Sciatic nerve (tissue), 2 donors: ENCODE data around the gene CYP26C1. TPM values are rescaled to one million over a fixed set of nuclear protein-coding genes. Genes with fewer than 3 reads are reported as not detected.

ENCODE experiments used
- ATAC-seq: fragments of 200-7000 bp; cut with Tn5 transposase; one replicate; pipeline ENCODE4 v1.9.1; 2020; ENCODE audit warnings: mild to moderate bottlenecking, moderate library complexity
- DNase-seq: peaks from one replicate; pipeline ENCODE4 v3.0.0-alpha.2; 2020; ENCODE audit warnings: low spot score
- intact Hi-C: fragments of 100-400 bp; cut with DNase I; formaldehyde crosslinking; loops from one replicate; pipeline ENCODE4 v1.14.2; 2022
- total RNA-seq: library from RNA; stranded (reverse); fragmentation: NEBNext Ultra II Directional; extraction: Animal tissue kit (Norgen Biotek cat#: 25700); gene quantifications from one replicate; pipeline ENCODE4 v1.2.1, GENCODE V29; 2021
- donor health status: DM: no; HTN: no; CAD: no.
- donor health status: DM: no; HTN: no; CAD: no.

The CYP26C1 gene
- total RNA-seq, 1 donor from 2014 or later = 0.85 TPM

GRCh38 chr10:93063144-93063976, 2.8 kb downstream of the CYP26C1 start:
- DNase-seq (no peak), ATAC-seq (no peak)
- intact Hi-C loops = no loop called here

- intact Hi-C loops = no loop called here
- DNase-seq (no peak), ATAC-seq (no peak)
These were observed 3.5 kb downstream of the CYP26C1 start for GRCh38 chr10:93063977-93064660.

- intact Hi-C loops = no loop called here
- ATAC-seq (no peak), DNase-seq (no peak)
These were observed 4.5 kb downstream of the CYP26C1 start for GRCh38 chr10:93064874-93065660.

- intact Hi-C loops = no loop called here
- DNase-seq = no peak
- ATAC-seq = no peak
These were observed 5.3 kb downstream of the CYP26C1 start for GRCh38 chr10:93065675-93066543.

- ATAC-seq (no peak), DNase-seq (no peak)
- intact Hi-C loops = no loop called here
These were observed 5.9 kb downstream of the CYP26C1 start for GRCh38 chr10:93066544-93066913.

- ATAC-seq = no peak
- intact Hi-C loops = no loop called here
- DNase-seq = no peak
These were observed 7.1 kb downstream of the CYP26C1 start for GRCh38 chr10:93067443-93068365.

GRCh38 chr10:93068411-93069244, 8.0 kb downstream of the CYP26C1 start:
- DNase-seq (no peak), ATAC-seq (no peak)
- intact Hi-C loops = no loop called here

DNA sequence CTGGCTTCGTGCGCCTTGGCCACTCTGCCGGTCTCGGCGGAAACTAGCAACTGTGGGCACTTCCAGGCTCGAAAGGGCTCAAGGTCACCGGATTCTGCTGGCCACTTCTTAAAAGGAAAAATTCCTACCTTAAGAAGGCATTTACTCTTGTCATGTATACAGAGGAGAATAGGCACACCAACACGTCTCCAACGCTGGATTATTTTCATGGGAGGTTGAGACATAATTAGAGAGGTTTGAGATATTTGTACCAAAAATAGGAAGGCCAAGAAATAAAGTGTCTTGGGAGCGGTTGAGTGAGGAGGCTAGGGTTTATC, 8.6 kb downstream of the CYP26C1 start:
- intact Hi-C loops = no loop called here
- DNase-seq = no peak
- ATAC-seq = no peak

- intact Hi-C loops = no loop called here
These were observed 10.0 kb downstream of the CYP26C1 start for GRCh38 chr10:93070378-93071176.

DNA sequence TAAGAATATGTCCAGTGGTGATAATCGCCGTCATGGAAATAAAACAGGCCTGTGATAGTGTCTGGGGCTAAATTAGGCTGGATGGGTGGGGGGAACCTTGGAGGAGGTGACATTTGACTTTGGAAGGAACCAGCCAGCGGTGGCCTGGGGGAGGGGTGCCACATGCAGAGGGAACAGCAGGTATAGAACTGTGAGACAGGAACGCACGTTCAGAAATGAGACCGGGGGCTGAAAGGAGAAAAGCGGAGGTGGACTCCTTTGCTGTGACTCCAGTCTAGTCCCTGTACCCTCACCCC, 10.5 kb downstream of the CYP26C1 start:
- intact Hi-C loops = no loop called here
- no peak for ATAC-seq
- DNase-seq = no peak

More at GRCh38 chr10:93070378-93071176, 10.0 kb downstream of the CYP26C1 start:
- no peak for ATAC-seq
- no peak for DNase-seq

GRCh38 chr10:93071674-93072224, 11.2 kb downstream of the CYP26C1 start:
- peak; percentile 13 for ATAC-seq
- intact Hi-C loops = no loop called here
- no peak for DNase-seq

- ATAC-seq (peak; percentile 23), DNase-seq (no peak)
- intact Hi-C loops = no loop called here
These were observed 11.7 kb downstream of the CYP26C1 start for GRCh38 chr10:93072225-93072712.

DNA sequence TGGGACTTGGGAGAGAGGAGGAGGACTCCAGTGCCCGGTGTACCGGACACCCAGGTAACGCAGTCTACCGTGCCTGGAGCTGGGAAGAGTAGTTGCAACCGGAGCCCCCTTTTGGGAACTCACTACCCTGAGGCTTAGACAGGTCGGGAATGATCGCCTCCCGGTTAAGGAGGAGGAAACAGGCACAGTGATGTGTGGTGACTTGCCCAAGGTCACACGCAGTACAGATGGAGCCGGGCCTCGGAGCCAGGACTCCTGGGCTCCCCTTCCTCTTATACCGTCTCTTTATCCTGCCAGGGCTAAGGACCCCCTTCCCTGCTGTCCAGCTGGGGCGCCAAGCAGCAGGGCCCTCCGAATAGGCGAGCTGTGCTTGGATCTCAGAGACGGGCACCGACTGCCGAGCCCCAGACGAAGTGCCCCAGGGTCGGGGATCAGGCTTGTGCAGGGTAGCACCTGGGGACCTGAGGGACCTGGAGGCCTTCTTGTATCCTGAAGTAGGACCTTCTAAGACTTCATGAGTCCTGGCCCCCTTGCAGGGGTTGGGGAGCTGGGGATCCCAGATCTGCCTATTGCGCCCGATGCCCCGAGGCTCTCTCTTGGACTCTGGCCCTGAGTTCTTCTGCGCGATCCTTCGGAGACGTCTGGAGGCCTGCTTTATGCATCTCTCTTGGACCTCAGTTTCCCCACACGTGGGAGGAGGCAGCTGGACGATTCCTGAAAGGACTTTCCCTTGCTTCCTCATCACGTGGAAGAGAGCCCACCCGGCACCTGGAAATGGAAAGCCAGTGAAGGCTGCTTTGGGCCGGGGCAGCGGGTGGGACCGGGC, 12.3 kb downstream of the CYP26C1 start:
- intact Hi-C loops = no loop called here
- ATAC-seq = peak; percentile 10
- no peak for DNase-seq

GRCh38 chr10:93073539-93074146, 13.0 kb downstream of the CYP26C1 start, which contains the start of gene CYP26A1:
Gene CYP26A1, plus strand, starts transcription at chr10:93073893. Its CDS starts 42 bp downstream, at chr10:93073935.
- ATAC-seq (no peak), DNase-seq (no peak)
- intact Hi-C loops = no loop called here

DNA sequence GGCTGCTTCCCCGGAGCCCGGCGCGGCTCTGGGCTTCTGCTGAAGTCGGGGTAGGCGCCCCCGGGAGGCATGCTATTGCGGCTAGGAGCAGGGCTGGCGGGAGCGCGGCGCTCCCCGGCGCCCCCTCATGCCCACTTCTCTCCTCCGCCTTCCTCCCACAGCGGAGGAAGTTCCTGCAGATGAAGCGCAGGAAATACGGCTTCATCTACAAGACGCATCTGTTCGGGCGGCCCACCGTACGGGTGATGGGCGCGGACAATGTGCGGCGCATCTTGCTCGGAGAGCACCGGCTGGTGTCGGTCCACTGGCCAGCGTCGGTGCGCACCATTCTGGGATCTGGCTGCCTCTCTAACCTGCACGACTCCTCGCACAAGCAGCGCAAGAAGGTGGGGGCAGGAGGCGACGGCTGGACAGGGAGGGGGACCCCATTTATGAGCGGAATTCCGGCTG, 13.6 kb downstream of the CYP26C1 start:
- intact Hi-C loops = no loop called here
- ATAC-seq (no peak), DNase-seq (no peak)
